GM23248 (cell line): ENCODE measurements around the gene MZB1. TPM values are rescaled to one million over a fixed set of nuclear protein-coding genes. Genes with fewer than 3 reads are reported as not detected.

Experiments used
- DNase-seq: peaks from one replicate; pipeline ENCODE4 v3.0.0-alpha.2; 2015
- H2AFZ ChIP-seq: fragments of 200-600 bp; sonication (generic); 2 replicates; pipeline ENCODE4 v1.6.1; 2016; ENCODE audit warnings: antibody characterized with exemption
- H3F3A ChIP-seq: fragments of 200-600 bp; sonication (generic); 2 replicates; pipeline ENCODE4 v1.6.1; 2016; ENCODE audit warnings: mild to moderate bottlenecking, antibody characterized with exemption, mixed run types; ENCODE audit not compliant: insufficient read depth
- H3K27ac ChIP-seq: fragments of 200-600 bp; sonication (generic); 2 replicates; pipeline ENCODE4 v1.5.1; 2016; ENCODE audit warnings: mild to moderate bottlenecking
- H3K27me3 ChIP-seq: fragments of 200-600 bp; sonication (generic); replicated peaks from 2 replicates; pipeline ENCODE4 v1.6.1; 2016; ENCODE audit warnings: mild to moderate bottlenecking; ENCODE audit not compliant: insufficient read depth
- H3K36me3 ChIP-seq: fragments of 200-600 bp; sonication (generic); 2 replicates; pipeline ENCODE4 v1.6.1; 2016; ENCODE audit warnings: low read depth, mild to moderate bottlenecking
- H3K4me1 ChIP-seq: fragments of 200-600 bp; sonication (generic); 2 replicates; pipeline ENCODE4 v1.6.1; 2016; ENCODE audit warnings: mild to moderate bottlenecking; ENCODE audit not compliant: insufficient read depth
- H3K4me2 ChIP-seq: fragments of 200-600 bp; sonication (generic); one replicate; pipeline ENCODE4 v1.6.1; 2016; ENCODE audit warnings: mild to moderate bottlenecking; ENCODE audit not compliant: unreplicated experiment
- H3K4me3 ChIP-seq: fragments of 200-600 bp; sonication (generic); 2 replicates; pipeline ENCODE4 v1.5.1; 2016; ENCODE audit warnings: mild to moderate bottlenecking
- H3K79me2 ChIP-seq: fragments of 200-600 bp; sonication (generic); 2 replicates; pipeline ENCODE4 v1.6.1; 2016; ENCODE audit warnings: mild to moderate bottlenecking; ENCODE audit not compliant: insufficient read depth
- H3K9ac ChIP-seq: fragments of 200-600 bp; sonication (generic); 2 replicates; pipeline ENCODE4 v1.6.1; 2016; ENCODE audit warnings: mild to moderate bottlenecking
- H3K9me2 ChIP-seq: fragments of 200-600 bp; sonication (generic); 2 replicates; pipeline ENCODE4 v1.6.1; 2016; ENCODE audit warnings: mixed run types, mild to moderate bottlenecking, moderate library complexity; ENCODE audit not compliant: insufficient read depth
- H3K9me3 ChIP-seq: fragments of 200-600 bp; sonication (generic); one replicate; pipeline ENCODE4 v1.6.1; 2017; ENCODE audit warnings: low read depth
- H4K20me1 ChIP-seq: fragments of 200-600 bp; sonication (generic); 2 replicates; pipeline ENCODE4 v1.6.0; 2016; ENCODE audit not compliant: insufficient read depth
- EZH2 ChIP-seq: fragments of 200-600 bp; sonication (generic); IDR thresholded peaks from 2 replicates; pipeline ENCODE4 v1.6.1; 2018; ENCODE audit warnings: antibody characterized with exemption, mild to moderate bottlenecking; ENCODE audit not compliant: insufficient read depth, poor library complexity, severe bottlenecking
- EZH2phosphoT487 ChIP-seq: fragments of 200-600 bp; sonication (generic); IDR thresholded peaks from 2 replicates; pipeline ENCODE4 v1.6.1; 2018; ENCODE audit warnings: antibody characterized with exemption, moderate library complexity, mild to moderate bottlenecking, low read depth; ENCODE audit not compliant: insufficient read depth
- WGBS, 2 experiments: methylation state at CpG; one replicate each; pipeline ENCODE4 v1.1.6; 2015 to 2017; ENCODE audit warnings: low lambda C conversion rate in 2 of 2, low coverage in 1 of 2; ENCODE audit errors: missing lambda C conversion rate in 2 of 2; 5-methylcytosine and 5-hydroxymethylcytosine counted together
- in situ Hi-C: fragments of 300-500 bp; cut with MboI; formaldehyde crosslinking; loops from 2 replicates; pipeline ENCODE4 v1.15.0; 2020
- polyA plus RNA-seq: library from polyadenylated mRNA; unstranded; fragments of >200 nt; fragmentation: Nextera tagmentation; extraction: Ambion mirVana; gene quantifications from 2 replicates; pipeline ENCODE4 v1.2.1, GENCODE V29; 2016
- total RNA-seq: library from RNA; depleted of rRNA; stranded (reverse); fragments of >200 nt; shearing (Covaris generic); gene quantifications from 2 replicates; pipeline ENCODE4 v1.2.3, GENCODE V29; 2014

The MZB1 gene
- total and polyA plus RNA-seq, 2 experiments from 2014 or later, result not detected

GRCh38 chr5:139431706-139432105 lies 42.0 kb upstream of the MZB1 start:
- no peak overlapping the region for H3K9ac ChIP-seq
- no peak overlapping the region for H3K27ac ChIP-seq
- H3K36me3 ChIP-seq, result no peaks in the 10 kb centered on the region
- TF ChIP-seq EZH2phosphoT487 (no peak), EZH2 (no peak)
- no peak overlapping the region for H2AFZ ChIP-seq
- H3K79me2 ChIP-seq, result no peaks in the 10 kb centered on the region
- no peak overlapping the region for H3K4me3 ChIP-seq
- in situ Hi-C loops, result no loop called here
- H4K20me1 ChIP-seq, result no peaks in the 10 kb centered on the region
- H3K4me1 ChIP-seq, result 0 out of 2 replicates have a peak, but pooled peaks cover 3% of the 10 kb centered on the region
- DNase-seq, result no peak
- no peak overlapping the region for H3K4me2 ChIP-seq
- H3K9me3 ChIP-seq, result no peaks in the 10 kb centered on the region
- WGBS, 2 experiments, result 90 to 97% methylated on average over 1 of the region's 1 CpG
- no peaks in the 10 kb centered on the region for H3K27me3 ChIP-seq
- 0 out of 2 replicates have a peak, but pooled peaks cover 5% of the 10 kb centered on the region for H3F3A ChIP-seq
- H3K9me2 ChIP-seq, result no peaks in the 10 kb centered on the region

- Histone ChIP-seq H2AFZ (no peak overlapping the region), H4K20me1 (no peaks in the 10 kb centered on the region), H3K4me3 (no peak overlapping the region), H3K36me3 (no peaks in the 10 kb centered on the region), H3F3A (0 out of 2 replicates have a peak, but pooled peaks cover 5% of the 10 kb centered on the region), H3K27me3 (no peaks in the 10 kb centered on the region), H3K4me1 (0 out of 2 replicates have a peak, but pooled peaks cover 4% of the 10 kb centered on the region), H3K9ac (no peak overlapping the region), H3K79me2 (no peaks in the 10 kb centered on the region), H3K4me2 (no peak overlapping the region), H3K9me3 (no peaks in the 10 kb centered on the region), H3K27ac (no peak overlapping the region), H3K9me2 (no peaks in the 10 kb centered on the region)
- TF ChIP-seq EZH2 (no peak), EZH2phosphoT487 (no peak)
- 78 to 84% methylated on average over 2 of the region's 2 CpGs for WGBS, 2 experiments
- DNase-seq, result no peak
- in situ Hi-C loops, result no loop called here
These were observed 40.3 kb upstream of the MZB1 start for GRCh38 chr5:139430015-139430414.

GRCh38 chr5:139426203-139426885 lies 36.6 kb upstream of the MZB1 start:
- H3K4me3 ChIP-seq, result no peak overlapping the region
- H3K9me2 ChIP-seq, result no peaks in the 10 kb centered on the region
- no peak overlapping the region for H3K4me2 ChIP-seq
- no peaks in the 10 kb centered on the region for H3K27me3 ChIP-seq
- peak; percentile 53 for DNase-seq
- no peak for TF ChIP-seq EZH2phosphoT487
- TF ChIP-seq EZH2, result no peak
- H3F3A ChIP-seq, result 0 out of 2 replicates have a peak, but pooled peaks cover 5% of the 10 kb centered on the region
- WGBS, 2 experiments, result 74 to 83% methylated on average over 8 of the region's 8 CpGs
- no peaks in the 10 kb centered on the region for H3K79me2 ChIP-seq
- H2AFZ ChIP-seq, result no peak overlapping the region
- H3K36me3 ChIP-seq, result no peaks in the 10 kb centered on the region
- H3K4me1 ChIP-seq, result 0 out of 2 replicates have a peak, but pooled peaks cover 4% of the 10 kb centered on the region
- H3K9me3 ChIP-seq, result no peaks in the 10 kb centered on the region
- H3K9ac ChIP-seq, result no peak overlapping the region
- in situ Hi-C loops, result loop anchor here (10.0 kb wide), 1 partner anchor 88 kb away; no protein-coding TSS in a partner anchor
- H3K27ac ChIP-seq, result peak overlapping the region; percentile 56
- no peaks in the 10 kb centered on the region for H4K20me1 ChIP-seq

- TF ChIP-seq EZH2phosphoT487 (no peak), EZH2 (no peak)
- no peaks in the 10 kb centered on the region for H4K20me1 ChIP-seq
- H3K27me3 ChIP-seq, result no peaks in the 10 kb centered on the region
- H3K36me3 ChIP-seq, result no peaks in the 10 kb centered on the region
- H3K4me2 ChIP-seq, result no peak overlapping the region
- H3K9me2 ChIP-seq, result no peaks in the 10 kb centered on the region
- 0 out of 2 replicates have a peak, but pooled peaks cover 5% of the 10 kb centered on the region for H3F3A ChIP-seq
- H3K4me3 ChIP-seq, result no peak overlapping the region
- no peak for DNase-seq
- no peak overlapping the region for H2AFZ ChIP-seq
- H3K27ac ChIP-seq, result no peak overlapping the region
- in situ Hi-C loops, result loop anchor here (10.0 kb wide), 1 partner anchor 89 kb away; no protein-coding TSS in a partner anchor
- no peak overlapping the region for H3K9ac ChIP-seq
- H3K9me3 ChIP-seq, result no peaks in the 10 kb centered on the region
- 93 to 98% methylated on average over 5 of the region's 5 CpGs for WGBS, 2 experiments
- H3K4me1 ChIP-seq, result 0 out of 2 replicates have a peak, but pooled peaks cover 4% of the 10 kb centered on the region
- no peaks in the 10 kb centered on the region for H3K79me2 ChIP-seq
These were observed 35.8 kb upstream of the MZB1 start for GRCh38 chr5:139425497-139425896.
